Calu3 (cell line): Measurements from ENCODE around the gene TEAD4. TPM values are rescaled to one million over a fixed set of nuclear protein-coding genes. Genes with fewer than 3 reads are reported as not detected.

ENCODE experiments used
- BruUV-seq: library from RNA; stranded (reverse); fragments of 400-500 nt; replicated peaks from 2 replicates; lab custom pipeline; 2021; lab: Mats Ljungman, UMichigan
- CTCF ChIA-PET: fragments of 300-600 bp; sonication (Branson Sonifier 250); formaldehyde crosslinking; loops from one replicate; lab custom pipeline; 2022; ENCODE audit warnings: antibody characterized with exemption; lab: Charles Lee
- DNase-seq: peaks from one replicate; pipeline ENCODE4 v3.0.0; 2022
- H3K27ac Mint-ChIP-seq: one replicate; pipeline ENCODE4 v1.8.0; 2022; ENCODE audit warnings: mixed read lengths; ENCODE audit not compliant: unreplicated experiment
- H3K27me3 Mint-ChIP-seq: one replicate; pipeline ENCODE4 v1.8.0; 2022; ENCODE audit warnings: mixed read lengths; ENCODE audit not compliant: unreplicated experiment
- H3K36me3 Mint-ChIP-seq: one replicate; pipeline ENCODE4 v1.8.0; 2022; ENCODE audit warnings: mild to moderate bottlenecking, moderate library complexity, mixed read lengths; ENCODE audit not compliant: insufficient read depth, unreplicated experiment
- H3K4me1 Mint-ChIP-seq: one replicate; pipeline ENCODE4 v1.8.0; 2022; ENCODE audit warnings: mild to moderate bottlenecking, low read depth, mixed read lengths; ENCODE audit not compliant: unreplicated experiment
- H3K4me3 Mint-ChIP-seq: one replicate; pipeline ENCODE4 v1.8.0; 2022; ENCODE audit warnings: mild to moderate bottlenecking, low read depth, moderate library complexity, mixed read lengths; ENCODE audit not compliant: unreplicated experiment
- H3K9me3 Mint-ChIP-seq: one replicate; pipeline ENCODE4 v1.8.0; 2022; ENCODE audit warnings: low read depth, mixed read lengths; ENCODE audit not compliant: unreplicated experiment
- intact Hi-C: fragments of 100-400 bp; cut with micrococcal nuclease; formaldehyde crosslinking; loops from one replicate; pipeline ENCODE4 v1.10.0; 2022; ENCODE audit not compliant: unreplicated experiment
- total RNA-seq: library from RNA; stranded (reverse); gene quantifications from 2 replicates; pipeline ENCODE4 v1.2.3, GENCODE V29; 2022
- TF ChIP-seq, protein P1 (sequence below): fragments of 200-600 bp; IDR thresholded peaks from one replicate; pipeline ENCODE4 v1.8.0; 2022; ENCODE audit warnings: antibody characterized with exemption; ENCODE audit not compliant: unreplicated experiment

Gene TEAD4
- total RNA-seq, 1 experiment from 2014 or later: 33.0 TPM

DNA sequence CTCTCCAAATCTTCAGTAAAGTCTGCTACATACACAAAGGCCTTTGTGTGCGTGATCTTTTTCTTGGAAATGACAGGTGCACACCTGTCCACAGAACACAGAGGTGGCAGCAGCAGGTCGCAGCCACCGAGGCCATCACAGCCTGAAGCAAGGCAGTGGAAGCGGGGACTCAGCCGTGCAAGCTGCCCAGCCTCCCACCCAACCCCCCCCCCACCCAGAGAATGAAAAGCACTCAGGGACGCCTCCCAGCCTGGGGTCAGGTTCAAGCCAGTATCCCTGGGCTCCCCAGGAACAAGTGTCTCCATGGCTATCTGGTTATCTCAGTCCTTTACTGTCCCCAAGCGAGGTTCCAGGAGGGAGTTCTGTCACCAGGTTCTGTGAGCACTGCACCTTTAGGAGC, 86.8 kb downstream of the TEAD4 start:
- peaks cover 11% of the 10 kb centered on the region for H3K36me3 Mint-ChIP-seq
- H3K9me3 Mint-ChIP-seq: no peaks in the 10 kb centered on the region
- TF ChIP-seq, protein P1, sequence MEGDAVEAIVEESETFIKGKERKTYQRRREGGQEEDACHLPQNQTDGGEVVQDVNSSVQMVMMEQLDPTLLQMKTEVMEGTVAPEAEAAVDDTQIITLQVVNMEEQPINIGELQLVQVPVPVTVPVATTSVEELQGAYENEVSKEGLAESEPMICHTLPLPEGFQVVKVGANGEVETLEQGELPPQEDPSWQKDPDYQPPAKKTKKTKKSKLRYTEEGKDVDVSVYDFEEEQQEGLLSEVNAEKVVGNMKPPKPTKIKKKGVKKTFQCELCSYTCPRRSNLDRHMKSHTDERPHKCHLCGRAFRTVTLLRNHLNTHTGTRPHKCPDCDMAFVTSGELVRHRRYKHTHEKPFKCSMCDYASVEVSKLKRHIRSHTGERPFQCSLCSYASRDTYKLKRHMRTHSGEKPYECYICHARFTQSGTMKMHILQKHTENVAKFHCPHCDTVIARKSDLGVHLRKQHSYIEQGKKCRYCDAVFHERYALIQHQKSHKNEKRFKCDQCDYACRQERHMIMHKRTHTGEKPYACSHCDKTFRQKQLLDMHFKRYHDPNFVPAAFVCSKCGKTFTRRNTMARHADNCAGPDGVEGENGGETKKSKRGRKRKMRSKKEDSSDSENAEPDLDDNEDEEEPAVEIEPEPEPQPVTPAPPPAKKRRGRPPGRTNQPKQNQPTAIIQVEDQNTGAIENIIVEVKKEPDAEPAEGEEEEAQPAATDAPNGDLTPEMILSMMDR: no peak
- CTCF ChIA-PET: interaction anchor here (0.7 to 0.8 kb wide), 2 partner anchors 105 to 144 kb away, joined by 3 to 5 read pairs; no protein-coding TSS in a partner anchor
- DNase-seq: no peak
- no peak overlapping the region for H3K4me3 Mint-ChIP-seq
- peaks cover 19% of the 10 kb centered on the region for H3K27me3 Mint-ChIP-seq
- no TSS peak for BruUV-seq
- no peaks in the 10 kb centered on the region for H3K4me1 Mint-ChIP-seq
- H3K27ac Mint-ChIP-seq: no peak overlapping the region
- intact Hi-C loops: loop anchor here (10.0 kb wide), 1 partner anchor 151 kb away; the partner anchor contains the start of gene TULP3

DNA sequence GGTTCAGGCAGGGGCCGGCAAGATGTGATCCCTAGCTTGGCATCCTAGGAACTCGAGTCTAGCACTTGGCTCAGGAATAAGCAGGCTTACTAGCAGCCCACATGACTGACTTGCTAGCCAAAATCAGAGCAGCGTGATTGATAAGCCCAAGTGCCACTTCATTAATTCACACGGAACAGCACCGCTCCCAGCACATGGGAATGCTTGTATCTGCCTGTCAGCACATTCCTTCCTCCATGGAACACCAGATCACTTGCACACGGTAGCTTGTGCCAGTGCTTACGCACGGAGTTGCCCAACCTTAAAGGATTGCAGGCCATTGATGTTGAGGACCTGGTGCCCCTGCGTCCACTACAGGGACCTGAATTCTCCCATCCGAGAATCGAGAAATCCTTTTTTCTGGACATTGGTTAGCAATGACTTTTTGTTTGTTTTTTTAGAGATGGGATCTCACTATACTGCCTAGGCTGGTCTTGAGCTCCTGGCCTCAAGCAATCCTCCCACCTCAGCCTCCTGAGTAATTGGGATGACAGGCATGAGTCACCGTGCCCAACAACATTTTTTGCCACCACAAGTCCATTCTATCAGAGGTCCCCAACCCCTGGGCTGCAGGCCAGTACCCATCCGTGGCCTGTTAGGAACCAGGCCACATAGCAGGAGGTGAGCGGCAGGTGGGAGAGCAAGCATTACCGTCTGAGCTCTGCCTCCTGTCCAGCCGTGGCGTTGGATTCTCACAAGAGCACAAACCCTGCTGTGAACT, 87.4 kb downstream of the TEAD4 start:
- Mint-ChIP-seq H3K27ac (no peak overlapping the region), H3K27me3 (peaks cover 26% of the 10 kb centered on the region), H3K36me3 (peaks cover 11% of the 10 kb centered on the region), H3K9me3 (no peaks in the 10 kb centered on the region), H3K4me3 (no peak overlapping the region), H3K4me1 (no peaks in the 10 kb centered on the region)
- BruUV-seq: no TSS peak
- intact Hi-C loops: loop anchor here (10.0 kb wide), 1 partner anchor 152 kb away; the partner anchor contains the start of gene TULP3
- CTCF ChIA-PET: no interaction called here
- no peak for DNase-seq
- TF ChIP-seq, protein P1: no peak

DNA sequence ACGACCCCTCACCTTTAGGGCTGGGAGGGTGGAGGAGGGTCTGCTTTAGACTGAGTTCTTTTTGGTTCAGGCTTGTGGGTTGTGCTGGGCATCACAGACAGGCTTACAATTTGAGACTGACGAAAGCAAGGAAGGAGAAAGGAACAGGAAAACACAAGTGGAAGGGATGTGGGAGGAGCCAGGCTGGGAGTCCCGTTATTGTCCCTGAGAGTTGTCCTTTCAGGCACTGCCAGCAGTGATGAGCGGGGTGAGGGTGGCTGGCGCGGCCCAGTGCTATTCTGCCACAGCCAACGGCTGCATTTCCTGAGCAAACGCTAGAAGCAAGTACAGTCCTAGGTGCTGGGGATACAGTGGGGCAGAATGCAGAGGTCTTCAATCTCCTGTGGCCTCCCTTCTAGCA, 88.8 kb downstream of the TEAD4 start:
- DNase-seq: no peak
- intact Hi-C loops: loop anchor here (10.0 kb wide), 1 partner anchor 153 kb away; the partner anchor contains the start of gene TULP3
- no peaks in the 10 kb centered on the region for H3K9me3 Mint-ChIP-seq
- CTCF ChIA-PET: no interaction called here
- TF ChIP-seq, protein P1: no peak
- no peak overlapping the region for H3K27ac Mint-ChIP-seq
- no peak overlapping the region for H3K4me3 Mint-ChIP-seq
- BruUV-seq: no TSS peak
- H3K27me3 Mint-ChIP-seq: peaks cover 29% of the 10 kb centered on the region
- no peaks in the 10 kb centered on the region for H3K4me1 Mint-ChIP-seq
- peaks cover 11% of the 10 kb centered on the region for H3K36me3 Mint-ChIP-seq

DNA sequence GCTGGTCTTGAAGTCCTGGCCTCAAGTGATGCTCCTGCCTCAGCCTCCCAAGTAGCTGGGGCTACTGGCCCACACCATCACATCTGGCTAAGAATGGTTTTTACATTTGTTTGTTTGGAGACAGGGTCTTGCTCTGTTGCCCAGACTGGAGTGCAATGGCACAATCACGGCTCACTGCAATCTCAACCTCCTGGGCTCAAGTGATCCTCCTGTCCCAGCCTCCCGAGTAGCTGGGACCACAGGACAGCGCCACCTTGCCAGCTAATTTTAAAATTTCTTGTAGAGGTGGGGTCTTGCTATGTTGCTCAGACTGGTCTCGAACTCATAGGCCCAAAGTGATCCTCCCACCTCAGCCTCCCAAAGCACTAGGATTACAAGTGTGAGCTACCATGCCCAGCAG, 89.3 kb downstream of the TEAD4 start:
- no TSS peak for BruUV-seq
- intact Hi-C loops: loop anchor here (10.0 kb wide), 1 partner anchor 154 kb away; the partner anchor contains the start of gene TULP3
- H3K27ac Mint-ChIP-seq: no peak overlapping the region
- no peaks in the 10 kb centered on the region for H3K4me1 Mint-ChIP-seq
- CTCF ChIA-PET: no interaction called here
- H3K9me3 Mint-ChIP-seq: no peaks in the 10 kb centered on the region
- no peak for DNase-seq
- H3K27me3 Mint-ChIP-seq: peaks cover 29% of the 10 kb centered on the region
- TF ChIP-seq, protein P1: no peak
- no peak overlapping the region for H3K4me3 Mint-ChIP-seq
- peaks cover 11% of the 10 kb centered on the region for H3K36me3 Mint-ChIP-seq
